ENCODE results near the gene SALL4.

The SALL4 gene

GRCh38 chr20:51750037-51750769, 52.1 kb downstream of the SALL4 start (continued):
- TF ChIP-seq ZNF280D (tag by site-specific recombination; IDR thresholded peaks at IDR 0.05): no peak
- peak; percentile 35; the same call in 1 of the 2 replicates for TF ChIP-seq KLF16 (tag by site-specific recombination; IDR thresholded peaks at IDR 0.05)
- TF ChIP-seq ZNF324 (tag by site-specific recombination; IDR thresholded peaks at IDR 0.05): no peak
- TF ChIP-seq ZNF658 (tag by site-specific recombination; IDR thresholded peaks at IDR 0.05): no peak
- no peak for TF ChIP-seq OVOL3 (tag by site-specific recombination; IDR thresholded peaks at IDR 0.05)
- no peak for TF ChIP-seq ZNF223 (tag by site-specific recombination; IDR thresholded peaks at IDR 0.05)
- no peak for TF ChIP-seq ZNF777 (tag by site-specific recombination; IDR thresholded peaks at IDR 0.05; ENCODE audit: borderline replicate concordance)
- TF ChIP-seq ZNF37A (tag by site-specific recombination; IDR thresholded peaks at IDR 0.05): no peak
- TF ChIP-seq PRDM2 (tag by site-specific recombination; IDR thresholded peaks at IDR 0.05; ENCODE audit: borderline replicate concordance): no peak
- no peak for TF ChIP-seq ZNF623 (tag by site-specific recombination; IDR thresholded peaks at IDR 0.05)
- TF ChIP-seq, protein P1, sequence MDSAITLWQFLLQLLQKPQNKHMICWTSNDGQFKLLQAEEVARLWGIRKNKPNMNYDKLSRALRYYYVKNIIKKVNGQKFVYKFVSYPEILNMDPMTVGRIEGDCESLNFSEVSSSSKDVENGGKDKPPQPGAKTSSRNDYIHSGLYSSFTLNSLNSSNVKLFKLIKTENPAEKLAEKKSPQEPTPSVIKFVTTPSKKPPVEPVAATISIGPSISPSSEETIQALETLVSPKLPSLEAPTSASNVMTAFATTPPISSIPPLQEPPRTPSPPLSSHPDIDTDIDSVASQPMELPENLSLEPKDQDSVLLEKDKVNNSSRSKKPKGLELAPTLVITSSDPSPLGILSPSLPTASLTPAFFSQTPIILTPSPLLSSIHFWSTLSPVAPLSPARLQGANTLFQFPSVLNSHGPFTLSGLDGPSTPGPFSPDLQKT (IDR thresholded peaks at IDR 0.05; ENCODE audit: borderline replicate concordance, low read depth, low read length): no peak
- TF ChIP-seq YY1 (tag by site-specific recombination; IDR thresholded peaks at IDR 0.05): no peak
- no peak for TF ChIP-seq ZNF701 (tag by site-specific recombination; IDR thresholded peaks at IDR 0.05)
- TF ChIP-seq, protein P2, sequence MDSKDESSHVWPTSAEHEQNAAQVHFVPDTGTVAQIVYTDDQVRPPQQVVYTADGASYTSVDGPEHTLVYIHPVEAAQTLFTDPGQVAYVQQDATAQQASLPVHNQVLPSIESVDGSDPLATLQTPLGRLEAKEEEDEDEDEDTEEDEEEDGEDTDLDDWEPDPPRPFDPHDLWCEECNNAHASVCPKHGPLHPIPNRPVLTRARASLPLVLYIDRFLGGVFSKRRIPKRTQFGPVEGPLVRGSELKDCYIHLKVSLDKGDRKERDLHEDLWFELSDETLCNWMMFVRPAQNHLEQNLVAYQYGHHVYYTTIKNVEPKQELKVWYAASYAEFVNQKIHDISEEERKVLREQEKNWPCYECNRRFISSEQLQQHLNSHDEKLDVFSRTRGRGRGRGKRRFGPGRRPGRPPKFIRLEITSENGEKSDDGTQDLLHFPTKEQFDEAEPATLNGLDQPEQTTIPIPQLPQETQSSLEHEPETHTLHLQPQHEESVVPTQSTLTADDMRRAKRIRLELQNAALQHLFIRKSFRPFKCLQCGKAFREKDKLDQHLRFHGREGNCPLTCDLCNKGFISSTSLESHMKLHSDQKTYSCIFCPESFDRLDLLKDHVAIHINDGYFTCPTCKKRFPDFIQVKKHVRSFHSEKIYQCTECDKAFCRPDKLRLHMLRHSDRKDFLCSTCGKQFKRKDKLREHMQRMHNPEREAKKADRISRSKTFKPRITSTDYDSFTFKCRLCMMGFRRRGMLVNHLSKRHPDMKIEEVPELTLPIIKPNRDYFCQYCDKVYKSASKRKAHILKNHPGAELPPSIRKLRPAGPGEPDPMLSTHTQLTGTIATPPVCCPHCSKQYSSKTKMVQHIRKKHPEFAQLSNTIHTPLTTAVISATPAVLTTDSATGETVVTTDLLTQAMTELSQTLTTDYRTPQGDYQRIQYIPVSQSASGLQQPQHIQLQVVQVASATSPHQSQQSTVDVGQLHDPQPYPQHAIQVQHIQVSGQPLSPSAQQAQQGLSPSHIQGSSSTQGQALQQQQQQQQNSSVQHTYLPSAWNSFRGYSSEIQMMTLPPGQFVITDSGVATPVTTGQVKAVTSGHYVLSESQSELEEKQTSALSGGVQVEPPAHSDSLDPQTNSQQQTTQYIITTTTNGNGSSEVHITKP (tag by site-specific recombination; IDR thresholded peaks at IDR 0.05): peak; percentile 94
- TF ChIP-seq ZNF24 (tag by site-specific recombination; IDR thresholded peaks at IDR 0.05): peak; percentile 85; the same call in 1 of the 2 replicates
- no peak for TF ChIP-seq ZNF23 (tag by site-specific recombination; IDR thresholded peaks at IDR 0.05; ENCODE audit: borderline replicate concordance)
- TF ChIP-seq, protein P3, sequence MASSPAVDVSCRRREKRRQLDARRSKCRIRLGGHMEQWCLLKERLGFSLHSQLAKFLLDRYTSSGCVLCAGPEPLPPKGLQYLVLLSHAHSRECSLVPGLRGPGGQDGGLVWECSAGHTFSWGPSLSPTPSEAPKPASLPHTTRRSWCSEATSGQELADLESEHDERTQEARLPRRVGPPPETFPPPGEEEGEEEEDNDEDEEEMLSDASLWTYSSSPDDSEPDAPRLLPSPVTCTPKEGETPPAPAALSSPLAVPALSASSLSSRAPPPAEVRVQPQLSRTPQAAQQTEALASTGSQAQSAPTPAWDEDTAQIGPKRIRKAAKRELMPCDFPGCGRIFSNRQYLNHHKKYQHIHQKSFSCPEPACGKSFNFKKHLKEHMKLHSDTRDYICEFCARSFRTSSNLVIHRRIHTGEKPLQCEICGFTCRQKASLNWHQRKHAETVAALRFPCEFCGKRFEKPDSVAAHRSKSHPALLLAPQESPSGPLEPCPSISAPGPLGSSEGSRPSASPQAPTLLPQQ (tag by site-specific recombination; IDR thresholded peaks at IDR 0.05): peak; percentile 85
- no peak for TF ChIP-seq ZNF626 (tag by site-specific recombination; IDR thresholded peaks at IDR 0.05)
- TF ChIP-seq ZNF548 (tag by site-specific recombination; IDR thresholded peaks at IDR 0.05): no peak
- TF ChIP-seq ZBTB1 (tag by site-specific recombination; IDR thresholded peaks at IDR 0.05): no peak
- TF ChIP-seq ZBTB8A (tag by site-specific recombination; IDR thresholded peaks at IDR 0.05): peak; percentile 54; the same call in 1 of the 2 replicates
- TF ChIP-seq ZNF133 (tag by site-specific recombination; IDR thresholded peaks at IDR 0.05): no peak
- TF ChIP-seq ZNF544 (tag by site-specific recombination; IDR thresholded peaks at IDR 0.05): no peak
- TF ChIP-seq ZNF529 (tag by site-specific recombination; IDR thresholded peaks at IDR 0.05; ENCODE audit: insufficient replicate concordance): no peak
- no peak for TF ChIP-seq SCRT2 (tag by site-specific recombination; IDR thresholded peaks at IDR 0.05)

Measured in HEK293 (cell line).